HEK293 (cell line): ENCODE measurements around the gene HHIP.

Source experiments
- CTCF ChIP-seq: fragments of 450-650 bp; formaldehyde crosslinking; IDR thresholded peaks from 2 replicates; pipeline ENCODE4 v1.5.1; 2016; ENCODE audit warnings: missing biosample characterization, missing genetic modification characterization
- RBAK ChIP-seq: fragments of 450-650 bp; formaldehyde crosslinking; IDR thresholded peaks from 2 replicates; pipeline ENCODE4 v1.5.1; 2016; ENCODE audit warnings: missing biosample characterization, missing genetic modification characterization
- SETDB1 ChIP-seq: IDR thresholded peaks from one replicate; pipeline ENCODE4 v1.6.1; 2017; ENCODE audit warnings: mild to moderate bottlenecking, low read length, moderate library complexity, mixed read lengths; ENCODE audit not compliant: insufficient read length
- YY1 ChIP-seq: fragments of 450-650 bp; formaldehyde crosslinking; IDR thresholded peaks from 2 replicates; pipeline ENCODE4 v1.5.1; 2018; ENCODE audit warnings: missing biosample characterization, missing genetic modification characterization
- ZBTB8A ChIP-seq: fragments of 450-650 bp; formaldehyde crosslinking; IDR thresholded peaks from 2 replicates; pipeline ENCODE4 v1.5.1; 2016; ENCODE audit warnings: missing biosample characterization, missing genetic modification characterization
- ZNF146 ChIP-seq: fragments of 450-650 bp; formaldehyde crosslinking; IDR thresholded peaks from 2 replicates; pipeline ENCODE4 v1.5.1; 2016; ENCODE audit warnings: missing biosample characterization, missing genetic modification characterization
- ZNF214 ChIP-seq: fragments of 450-650 bp; formaldehyde crosslinking; IDR thresholded peaks from 2 replicates; pipeline ENCODE4 v1.5.1; 2017; ENCODE audit warnings: missing biosample characterization, mild to moderate bottlenecking, missing genetic modification characterization, borderline replicate concordance
- ZNF555 ChIP-seq: fragments of 450-650 bp; formaldehyde crosslinking; conservative IDR thresholded peaks from 2 replicates; pipeline ENCODE4 v1.5.1; 2017; ENCODE audit warnings: missing biosample characterization, mild to moderate bottlenecking, missing genetic modification characterization, inconsistent platforms
- ZNF610 ChIP-seq: fragments of 450-650 bp; formaldehyde crosslinking; IDR thresholded peaks from 2 replicates; pipeline ENCODE4 v1.5.1; 2016; ENCODE audit warnings: missing biosample characterization, missing genetic modification characterization, borderline replicate concordance
- ZNF658 ChIP-seq: fragments of 450-650 bp; formaldehyde crosslinking; IDR thresholded peaks from 2 replicates; pipeline ENCODE4; 2016; ENCODE audit warnings: missing biosample characterization, missing genetic modification characterization
- TF ChIP-seq, protein P1 (sequence below): fragments of 450-650 bp; formaldehyde crosslinking; IDR thresholded peaks from 2 replicates; pipeline ENCODE4 v1.5.1; 2016; ENCODE audit warnings: missing biosample characterization, missing genetic modification characterization

DNA sequence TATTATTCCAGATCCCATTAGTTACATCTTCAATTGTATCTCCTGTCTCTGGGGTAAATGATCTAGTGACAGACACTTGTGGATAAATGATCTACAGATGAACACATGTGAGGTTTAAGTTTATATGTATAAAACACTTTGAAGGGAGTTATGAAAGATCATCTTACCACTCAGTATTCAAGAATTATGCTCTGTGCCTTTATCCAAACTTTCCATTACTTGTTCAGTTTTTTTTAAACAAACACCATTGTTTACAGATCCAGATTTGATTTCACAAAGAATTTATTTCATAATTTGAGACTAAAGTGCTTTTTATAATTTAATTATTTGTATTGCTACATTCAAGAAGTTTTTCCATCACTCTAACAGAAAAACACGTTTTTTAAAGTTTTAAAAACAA, 142.5 kb downstream of the HHIP start:
- TF ChIP-seq, protein P1, sequence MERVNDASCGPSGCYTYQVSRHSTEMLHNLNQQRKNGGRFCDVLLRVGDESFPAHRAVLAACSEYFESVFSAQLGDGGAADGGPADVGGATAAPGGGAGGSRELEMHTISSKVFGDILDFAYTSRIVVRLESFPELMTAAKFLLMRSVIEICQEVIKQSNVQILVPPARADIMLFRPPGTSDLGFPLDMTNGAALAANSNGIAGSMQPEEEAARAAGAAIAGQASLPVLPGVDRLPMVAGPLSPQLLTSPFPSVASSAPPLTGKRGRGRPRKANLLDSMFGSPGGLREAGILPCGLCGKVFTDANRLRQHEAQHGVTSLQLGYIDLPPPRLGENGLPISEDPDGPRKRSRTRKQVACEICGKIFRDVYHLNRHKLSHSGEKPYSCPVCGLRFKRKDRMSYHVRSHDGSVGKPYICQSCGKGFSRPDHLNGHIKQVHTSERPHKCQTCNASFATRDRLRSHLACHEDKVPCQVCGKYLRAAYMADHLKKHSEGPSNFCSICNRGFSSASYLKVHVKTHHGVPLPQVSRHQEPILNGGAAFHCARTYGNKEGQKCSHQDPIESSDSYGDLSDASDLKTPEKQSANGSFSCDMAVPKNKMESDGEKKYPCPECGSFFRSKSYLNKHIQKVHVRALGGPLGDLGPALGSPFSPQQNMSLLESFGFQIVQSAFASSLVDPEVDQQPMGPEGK (tag by site-specific recombination): no peak
- no peak for TF ChIP-seq SETDB1
- no peak for TF ChIP-seq ZNF658 (tag by site-specific recombination)
- TF ChIP-seq CTCF (tag by site-specific recombination): no peak
- TF ChIP-seq ZNF610 (tag by site-specific recombination): no peak
- TF ChIP-seq ZBTB8A: no peak
- no peak for TF ChIP-seq ZNF146 (tag by site-specific recombination)
- TF ChIP-seq RBAK (tag by site-specific recombination): no peak
- no peak for TF ChIP-seq ZNF555 (tag by site-specific recombination)
- no peak for TF ChIP-seq YY1
- TF ChIP-seq ZNF214 (tag by site-specific recombination): no peak
